HG02610 (cell line): Measurements from ENCODE around the gene ZNF580.

ENCODE experiments used
- ATAC-seq: cut with Tn5 transposase; IDR thresholded peaks from one replicate; pipeline ENCODE4 v1.9.1; 2021; ENCODE audit warnings: mild to moderate bottlenecking, moderate library complexity; ENCODE audit not compliant: unreplicated experiment

ZNF580 gene

DNA sequence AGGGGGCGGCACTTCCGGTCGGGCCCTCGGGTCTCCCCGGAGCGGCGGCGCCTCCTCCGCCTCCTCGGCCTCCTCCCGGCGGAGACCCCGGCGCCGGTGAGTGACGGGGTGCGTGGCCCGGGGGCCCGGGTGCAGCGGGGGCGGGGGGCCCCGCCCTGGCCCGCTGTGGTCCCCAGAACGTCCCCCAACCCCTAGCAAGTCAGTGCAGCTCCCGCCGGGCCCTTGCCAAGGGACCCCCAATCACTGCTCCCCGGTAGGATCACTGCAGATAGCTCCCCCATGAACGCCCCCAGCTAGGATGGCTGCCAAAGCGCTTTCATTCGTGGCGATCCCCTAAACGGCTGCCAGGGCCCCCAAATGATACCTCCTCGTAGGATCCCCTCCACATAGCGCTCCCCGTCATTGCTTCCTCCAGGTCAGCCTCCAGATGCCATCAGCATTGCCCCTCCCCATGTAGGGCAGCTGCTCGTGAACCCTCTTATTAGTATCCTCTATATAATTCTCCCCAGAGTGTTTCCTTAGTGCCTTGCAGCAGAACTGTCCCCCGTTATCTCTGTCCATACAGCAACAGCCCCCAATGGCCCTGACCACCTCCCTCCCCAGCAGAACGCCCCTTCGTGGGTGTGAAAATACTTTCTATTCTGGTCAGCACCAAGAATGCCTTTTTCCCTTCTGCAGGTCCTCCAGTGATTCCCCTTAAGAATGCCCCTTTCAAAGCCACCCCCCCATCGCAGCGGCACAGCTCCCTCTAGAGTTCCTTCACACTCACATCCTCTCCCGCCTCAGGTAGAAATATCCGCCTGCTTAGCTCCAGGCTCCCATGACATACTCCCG lies 34.9 kb upstream of the ZNF580 start, which contains the start of gene ZNF865:
TSS of gene ZNF865 (plus strand) at position 11 of the 834 bp plus-strand sequence. CDS start 7,972 bp downstream, outside the sequence.
- peak; percentile 40 for ATAC-seq

DNA sequence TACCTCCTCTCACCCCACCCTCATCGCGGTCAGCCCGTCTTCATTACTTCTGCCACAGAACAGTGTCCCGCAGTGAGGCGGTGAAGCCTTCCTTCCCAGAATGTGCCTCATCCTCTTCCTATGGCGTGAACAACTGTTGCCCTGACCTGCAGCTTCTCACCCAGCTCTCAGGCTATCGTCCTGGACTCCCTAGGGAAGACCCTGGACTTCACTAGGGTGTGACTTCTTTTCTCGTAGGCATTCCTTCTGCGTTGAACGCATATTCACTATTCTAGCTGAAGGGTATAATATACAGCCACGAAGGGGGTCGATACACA lies 34.4 kb upstream of the ZNF580 start:
- no peak for ATAC-seq

DNA sequence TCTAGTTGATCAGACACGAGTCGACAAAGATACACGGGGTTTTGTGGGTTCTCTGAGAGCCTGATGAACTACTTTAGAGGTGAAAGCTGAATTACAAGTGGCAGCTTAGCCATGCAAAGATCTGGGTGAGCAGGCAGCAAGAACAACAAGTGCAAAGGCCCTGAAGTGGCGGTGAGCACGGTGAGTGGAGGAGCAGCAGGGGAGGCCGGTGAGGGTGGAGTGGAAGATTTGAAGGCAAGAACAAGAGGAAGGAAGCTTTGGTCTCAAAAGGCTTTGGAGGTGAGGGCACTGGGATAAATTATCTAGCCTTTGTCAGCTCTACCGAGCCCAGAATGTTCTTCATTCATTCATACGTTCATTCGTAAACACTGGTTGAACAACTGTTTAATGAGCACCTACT lies 34.0 kb upstream of the ZNF580 start:
- no peak for ATAC-seq

DNA sequence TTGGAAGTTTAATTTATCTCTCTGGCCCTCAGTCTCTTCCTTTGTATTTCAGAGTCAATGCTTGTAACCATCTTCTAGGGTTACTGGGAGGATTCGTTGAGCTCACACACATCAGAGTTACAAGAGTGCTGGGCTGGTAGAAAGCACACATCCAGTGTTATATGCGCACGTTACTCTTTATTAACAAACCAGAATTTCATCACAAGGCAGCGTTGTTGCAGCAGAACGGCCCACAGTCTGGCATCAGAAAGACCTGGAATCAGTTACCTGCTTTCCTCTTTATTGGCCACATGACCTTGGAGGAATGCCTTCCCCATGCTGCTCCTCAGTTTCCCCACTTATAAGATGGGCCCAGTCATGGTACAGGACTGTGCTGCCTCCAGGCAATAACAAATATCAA lies 31.5 kb upstream of the ZNF580 start:
- ATAC-seq: no peak

DNA sequence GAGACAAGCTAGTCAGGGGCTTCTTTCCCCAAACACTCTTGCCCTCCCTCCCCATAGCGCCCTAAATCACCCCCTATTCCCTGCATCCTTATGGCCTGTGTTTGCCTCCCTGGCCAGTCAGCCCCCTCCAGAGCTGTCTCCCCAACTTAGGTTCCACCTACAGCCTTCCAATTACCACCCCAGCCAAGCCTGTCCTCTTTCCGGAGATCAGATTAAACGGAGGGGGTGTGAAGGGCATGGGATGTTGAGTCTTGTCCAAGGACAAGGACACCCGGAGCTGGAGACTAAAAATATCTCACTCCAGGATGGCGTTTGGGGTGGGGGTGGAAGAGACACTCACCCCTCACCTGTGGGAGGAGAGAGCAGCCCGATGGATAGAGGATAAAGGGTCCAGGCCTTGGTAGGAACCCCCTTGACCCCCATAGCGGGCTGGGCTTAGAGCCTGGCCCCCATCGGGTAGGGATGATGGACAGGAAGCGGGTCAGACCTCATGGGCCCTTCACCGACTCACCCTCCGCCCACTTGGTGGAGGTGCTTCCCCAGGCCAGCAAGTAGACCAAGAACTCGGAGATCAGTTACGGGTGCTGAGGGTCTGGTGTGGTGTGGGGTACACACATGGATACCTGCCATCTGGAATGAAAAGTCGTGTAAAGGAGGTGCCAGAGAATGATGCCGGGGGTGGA lies 29.4 kb upstream of the ZNF580 start:
- ATAC-seq: no peak

DNA sequence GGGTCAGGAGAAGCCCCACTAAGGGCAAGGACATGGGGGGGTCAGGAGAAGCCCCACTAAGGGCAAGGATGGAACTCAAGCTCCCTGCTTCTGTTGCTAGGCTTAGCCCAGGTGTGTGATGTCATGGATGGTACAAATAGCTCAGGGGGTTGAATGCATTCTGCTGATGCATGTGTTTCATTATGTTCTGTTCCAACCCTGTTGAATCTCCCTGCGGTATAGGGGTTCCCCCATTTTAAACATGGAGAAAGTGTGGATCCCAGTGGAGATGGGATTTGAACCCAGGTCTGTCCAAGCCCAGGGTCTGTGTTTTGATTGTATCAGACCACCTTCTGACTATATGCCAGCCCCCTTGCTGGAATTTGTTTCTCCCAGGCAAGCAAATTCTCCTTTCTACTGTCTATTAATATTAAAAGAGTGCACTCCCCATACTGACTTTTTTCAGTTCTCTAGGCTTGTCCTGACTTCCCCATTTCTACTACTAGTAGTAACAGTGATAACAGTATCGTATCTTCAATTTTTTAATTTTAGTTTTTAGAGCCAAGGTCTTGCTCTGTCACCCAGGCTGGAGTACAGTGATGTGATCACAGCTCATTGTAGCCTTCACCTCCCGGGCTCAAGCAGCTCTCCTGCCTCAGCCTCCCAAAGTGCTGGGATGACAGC lies 28.7 kb upstream of the ZNF580 start:
- ATAC-seq: no peak

DNA sequence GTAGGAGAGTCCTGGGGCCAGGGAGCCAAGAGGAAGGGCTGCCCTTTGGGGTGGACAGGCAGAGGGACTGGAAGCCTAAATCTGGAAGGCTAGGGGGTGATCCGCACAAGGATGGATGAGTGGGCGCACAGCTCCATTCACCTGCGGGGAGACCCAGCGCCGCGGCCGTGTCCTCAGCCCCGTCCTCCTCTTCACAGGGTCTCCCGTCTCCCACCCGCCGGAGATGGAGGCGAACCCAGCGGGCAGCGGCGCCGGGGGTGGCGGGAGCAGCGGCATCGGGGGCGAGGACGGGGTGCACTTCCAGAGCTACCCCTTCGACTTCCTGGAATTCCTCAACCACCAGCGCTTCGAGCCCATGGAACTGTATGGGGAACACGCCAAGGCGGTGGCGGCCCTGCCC lies 27.4 kb upstream of the ZNF580 start:
- ATAC-seq: no peak

DNA sequence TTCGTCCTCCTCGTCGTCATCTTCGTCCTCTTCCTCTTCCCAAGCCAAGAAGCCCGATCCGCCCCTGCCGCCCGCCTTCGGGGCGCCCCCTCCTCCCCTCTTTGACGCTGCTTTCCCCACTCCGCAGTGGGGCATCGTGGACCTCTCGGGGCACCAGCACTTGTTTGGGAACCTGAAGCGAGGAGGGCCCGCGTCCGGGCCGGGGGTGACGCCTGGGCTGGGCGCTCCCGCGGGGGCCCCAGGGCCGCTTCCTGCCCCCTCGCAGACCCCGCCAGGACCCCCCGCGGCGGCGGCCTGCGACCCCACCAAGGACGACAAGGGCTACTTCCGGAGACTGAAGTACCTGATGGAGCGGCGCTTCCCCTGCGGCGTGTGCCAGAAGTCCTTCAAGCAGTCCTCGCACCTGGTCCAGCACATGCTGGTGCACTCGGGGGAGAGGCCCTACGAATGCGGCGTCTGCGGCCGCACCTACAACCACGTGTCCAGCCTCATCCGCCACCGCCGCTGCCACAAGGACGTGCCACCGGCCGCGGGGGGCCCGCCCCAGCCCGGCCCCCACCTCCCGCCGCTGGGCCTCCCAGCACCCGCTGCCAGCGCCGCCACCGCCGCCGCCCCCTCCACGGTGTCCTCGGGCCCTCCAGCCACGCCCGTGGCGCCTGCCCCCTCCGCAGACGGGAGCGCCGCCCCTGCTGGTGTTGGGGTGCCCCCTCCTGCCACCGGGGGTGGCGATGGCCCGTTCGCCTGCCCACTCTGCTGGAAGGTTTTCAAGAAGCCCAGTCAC lies 26.7 kb upstream of the ZNF580 start:
- ATAC-seq: no peak

DNA sequence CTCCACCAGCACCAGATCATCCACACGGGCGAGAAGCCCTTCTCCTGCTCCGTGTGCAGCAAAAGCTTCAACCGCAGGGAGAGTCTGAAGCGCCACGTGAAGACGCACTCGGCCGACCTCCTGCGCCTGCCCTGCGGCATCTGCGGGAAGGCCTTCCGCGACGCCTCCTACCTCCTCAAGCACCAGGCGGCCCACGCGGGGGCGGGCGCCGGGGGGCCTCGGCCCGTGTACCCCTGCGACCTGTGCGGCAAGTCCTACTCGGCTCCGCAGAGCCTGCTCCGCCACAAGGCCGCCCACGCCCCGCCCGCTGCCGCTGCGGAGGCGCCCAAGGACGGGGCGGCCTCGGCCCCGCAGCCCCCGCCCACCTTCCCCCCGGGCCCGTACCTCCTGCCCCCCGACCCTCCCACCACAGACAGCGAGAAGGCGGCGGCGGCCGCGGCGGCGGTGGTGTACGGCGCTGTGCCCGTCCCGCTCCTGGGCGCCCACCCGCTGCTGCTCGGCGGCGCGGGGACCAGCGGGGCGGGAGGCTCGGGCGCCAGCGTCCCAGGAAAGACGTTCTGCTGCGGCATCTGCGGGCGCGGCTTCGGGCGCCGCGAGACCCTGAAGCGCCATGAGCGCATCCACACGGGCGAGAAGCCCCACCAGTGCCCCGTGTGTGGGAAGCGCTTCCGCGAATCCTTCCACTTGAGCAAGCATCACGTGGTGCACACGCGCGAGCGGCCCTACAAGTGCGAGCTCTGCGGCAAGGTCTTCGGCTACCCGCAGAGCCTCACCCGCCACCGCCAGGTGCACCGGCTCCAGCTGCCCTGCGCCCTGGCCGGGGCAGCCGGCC lies 25.9 kb upstream of the ZNF580 start:
- ATAC-seq: no peak

DNA sequence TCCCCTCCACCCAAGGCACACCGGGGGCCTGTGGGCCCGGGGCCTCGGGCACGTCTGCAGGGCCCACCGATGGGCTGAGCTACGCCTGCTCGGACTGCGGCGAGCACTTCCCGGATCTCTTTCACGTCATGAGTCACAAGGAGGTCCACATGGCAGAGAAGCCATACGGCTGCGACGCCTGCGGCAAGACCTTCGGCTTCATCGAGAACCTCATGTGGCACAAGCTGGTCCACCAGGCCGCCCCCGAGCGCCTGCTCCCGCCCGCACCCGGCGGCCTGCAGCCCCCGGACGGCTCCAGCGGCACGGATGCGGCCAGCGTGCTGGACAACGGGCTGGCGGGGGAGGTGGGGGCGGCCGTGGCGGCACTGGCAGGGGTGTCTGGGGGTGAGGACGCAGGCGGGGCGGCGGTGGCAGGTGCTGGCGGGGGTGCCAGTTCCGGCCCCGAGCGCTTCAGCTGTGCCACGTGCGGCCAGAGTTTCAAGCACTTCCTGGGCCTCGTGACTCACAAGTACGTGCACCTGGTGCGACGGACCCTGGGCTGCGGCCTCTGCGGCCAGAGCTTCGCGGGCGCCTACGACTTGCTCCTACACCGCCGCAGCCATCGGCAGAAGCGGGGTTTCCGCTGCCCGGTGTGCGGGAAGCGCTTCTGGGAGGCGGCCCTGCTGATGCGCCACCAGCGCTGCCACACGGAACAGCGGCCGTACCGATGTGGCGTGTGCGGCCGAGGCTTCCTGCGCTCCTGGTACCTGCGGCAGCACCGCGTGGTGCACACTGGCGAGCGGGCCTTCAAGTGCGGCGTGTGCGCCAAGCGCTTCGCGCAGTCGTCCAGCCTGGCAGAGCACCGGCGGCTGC lies 25.0 kb upstream of the ZNF580 start:
- ATAC-seq: no peak

DNA sequence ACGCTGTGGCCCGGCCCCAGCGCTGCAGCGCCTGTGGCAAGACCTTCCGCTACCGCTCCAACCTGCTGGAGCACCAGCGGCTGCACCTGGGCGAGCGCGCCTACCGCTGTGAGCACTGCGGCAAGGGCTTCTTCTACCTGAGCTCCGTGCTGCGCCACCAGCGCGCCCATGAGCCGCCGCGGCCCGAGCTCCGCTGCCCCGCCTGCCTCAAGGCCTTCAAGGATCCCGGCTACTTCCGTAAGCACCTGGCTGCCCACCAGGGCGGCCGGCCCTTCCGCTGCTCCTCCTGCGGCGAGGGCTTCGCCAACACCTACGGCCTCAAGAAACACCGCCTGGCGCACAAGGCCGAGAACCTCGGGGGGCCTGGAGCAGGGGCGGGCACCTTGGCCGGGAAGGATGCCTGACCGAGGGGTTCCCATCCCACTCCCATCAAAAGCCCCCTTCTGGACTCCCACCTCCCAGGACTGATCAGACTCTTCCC lies 24.4 kb upstream of the ZNF580 start:
- ATAC-seq: no peak

DNA sequence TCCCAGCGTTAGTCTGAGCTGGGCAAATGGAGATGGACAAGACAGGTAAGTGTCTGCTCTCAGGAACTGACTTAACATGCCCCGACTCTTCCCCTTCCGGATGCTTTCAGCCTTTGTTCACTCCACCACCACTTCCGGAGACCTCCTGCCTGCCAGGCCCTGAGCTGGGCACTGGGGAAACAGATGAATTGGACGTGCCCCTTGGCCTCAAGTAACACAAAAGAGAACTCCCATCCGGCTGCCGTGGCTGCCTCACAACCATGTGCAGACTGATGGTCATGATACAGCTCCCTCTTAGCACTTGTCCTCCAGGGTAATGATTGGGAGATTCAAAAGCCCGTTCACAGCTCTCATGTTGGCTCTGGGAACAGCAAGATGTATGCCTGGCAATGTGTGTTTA lies 23.4 kb upstream of the ZNF580 start:
- no peak for ATAC-seq

DNA sequence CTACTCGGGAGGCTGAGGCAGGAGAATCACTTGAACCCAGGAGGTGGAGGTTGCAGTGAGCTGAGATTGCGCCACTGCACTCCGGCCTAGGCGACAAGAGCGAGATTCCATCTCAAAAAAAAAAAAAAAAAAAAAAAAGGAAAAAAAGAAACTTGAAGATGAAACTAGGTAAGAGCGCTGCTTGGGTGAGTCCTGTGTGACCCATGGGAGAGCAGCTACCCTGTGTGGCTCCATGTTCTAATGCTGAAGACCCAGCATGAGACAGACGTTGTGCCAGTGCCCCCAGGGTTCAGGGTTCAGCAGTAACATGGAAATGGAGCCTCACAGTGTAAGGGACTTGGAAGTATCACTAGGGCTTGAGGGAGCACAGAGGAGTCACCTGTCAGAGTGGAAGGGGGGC lies 22.4 kb upstream of the ZNF580 start:
- no peak for ATAC-seq

DNA sequence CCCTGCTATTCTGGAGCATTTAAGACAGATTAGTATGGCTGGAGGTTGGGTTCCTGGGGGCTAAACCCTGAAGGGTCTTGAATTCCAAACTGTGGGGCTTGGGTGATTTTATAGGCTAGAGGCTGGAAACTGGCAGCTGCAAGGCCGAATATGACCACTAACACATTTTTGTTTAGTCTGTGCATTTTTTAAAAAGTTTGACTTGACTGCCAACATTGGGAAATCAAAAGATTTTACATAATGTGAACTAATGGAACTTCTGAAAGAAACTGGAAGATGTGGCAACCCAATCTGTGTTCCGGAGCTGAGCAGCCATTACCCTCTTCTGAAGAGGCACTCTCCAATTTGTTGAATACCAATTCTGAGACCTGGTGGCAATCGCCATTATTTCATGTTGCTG lies 21.5 kb upstream of the ZNF580 start:
- no peak for ATAC-seq

DNA sequence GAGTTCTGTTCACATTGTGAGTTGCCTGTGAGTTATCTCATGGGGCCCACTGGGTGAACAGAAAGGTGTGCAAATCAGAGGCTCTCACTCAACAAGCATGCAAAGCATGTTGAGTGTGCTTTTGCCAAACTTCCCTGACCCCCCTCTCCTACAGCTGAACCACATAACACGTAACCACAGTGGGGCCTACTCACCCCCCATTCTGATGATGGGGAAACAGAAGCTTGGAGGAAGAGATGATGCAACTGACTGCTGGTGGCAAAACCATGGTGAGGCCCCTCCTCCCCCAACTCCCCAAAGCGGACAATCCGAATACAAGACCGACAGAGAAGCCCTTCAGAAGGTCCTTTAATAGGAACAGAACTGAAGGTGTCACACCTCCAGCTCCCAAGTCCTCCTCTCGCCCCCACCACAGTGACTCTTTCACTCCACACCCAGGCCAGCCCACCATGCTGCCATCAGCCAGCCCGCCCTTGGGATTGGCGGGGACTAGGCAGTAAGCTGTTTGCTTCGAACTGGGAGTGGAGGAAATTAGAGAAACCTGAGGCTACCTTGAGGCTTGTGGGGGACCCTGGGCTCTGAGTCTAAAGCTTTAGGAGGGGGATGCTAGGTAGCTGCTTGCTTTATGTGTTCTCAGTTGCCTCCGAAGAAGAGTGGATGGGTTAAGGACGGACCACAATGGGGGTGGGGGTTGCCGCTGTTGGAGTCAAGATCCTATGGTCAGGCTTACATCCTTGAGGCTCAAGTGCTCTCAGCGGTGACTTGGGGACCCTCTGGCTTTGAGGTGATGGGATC lies 20.2 kb upstream of the ZNF580 start:
- ATAC-seq: no peak

DNA sequence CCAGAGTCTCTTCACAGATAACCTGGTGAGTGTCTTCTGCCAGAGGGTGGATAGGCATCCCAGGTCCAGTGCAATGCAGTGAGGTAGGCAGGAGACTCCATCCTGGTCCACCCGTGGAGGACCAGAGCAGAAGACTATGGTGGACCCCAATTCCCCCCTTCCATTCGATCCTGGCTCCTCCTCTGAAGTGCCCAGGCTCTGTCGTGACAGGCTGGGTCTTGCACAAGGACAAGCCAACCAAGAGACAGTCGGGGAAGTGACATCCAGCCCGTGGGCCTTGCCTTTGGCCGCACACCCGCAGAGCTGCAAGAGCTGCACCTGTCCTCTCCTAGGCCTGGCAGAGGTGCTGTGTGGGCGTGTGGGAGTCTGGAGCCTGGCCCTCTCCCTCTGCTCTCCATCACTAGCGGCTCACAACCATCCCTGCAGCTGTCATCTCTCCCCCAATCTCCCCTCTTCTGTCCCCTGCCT lies 19.6 kb upstream of the ZNF580 start:
- no peak for ATAC-seq

DNA sequence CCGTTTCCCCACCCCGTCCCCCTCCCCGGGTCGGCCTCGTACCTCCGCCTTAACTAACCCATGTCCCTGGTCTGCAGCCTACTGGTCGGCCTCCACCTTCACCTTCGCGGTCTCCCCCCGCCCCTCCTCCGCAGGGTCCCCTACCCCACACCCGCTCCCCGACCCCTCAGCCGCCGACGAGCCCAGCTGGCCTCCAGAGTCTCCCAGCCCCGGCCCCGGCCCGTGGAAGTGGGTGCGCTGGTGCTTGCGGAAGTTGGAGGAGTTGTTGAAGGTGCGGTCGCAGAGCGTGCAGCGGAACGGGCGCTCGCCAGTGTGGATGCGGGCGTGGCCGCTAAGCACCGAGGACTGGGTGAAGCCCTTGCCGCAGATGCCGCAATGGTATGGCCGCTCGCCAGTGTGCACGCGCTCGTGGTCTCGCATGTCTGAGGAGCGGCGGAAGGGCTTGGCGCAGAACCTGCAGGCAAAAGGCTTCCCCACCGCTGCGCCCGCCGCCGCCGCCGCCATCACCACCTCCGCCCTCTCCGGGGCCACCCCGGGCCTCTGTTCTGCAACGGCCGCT lies 19.1 kb upstream of the ZNF580 start:
- ATAC-seq: no peak
